Endothelial cell of umbilical vein (primary cell): Measurements from ENCODE around the gene TMEM9B.

ENCODE experiments used
- MAX ChIP-seq: IDR thresholded peaks from 2 replicates; pipeline ENCODE4 v1.6.1; 2011; ENCODE audit not compliant: insufficient read depth, insufficient read length
- POLR2A ChIP-seq: IDR thresholded peaks from 2 replicates; pipeline ENCODE4 v1.6.1; 2012; ENCODE audit warnings: low read depth, mild to moderate bottlenecking, control low read depth, low read length
- POLR2AphosphoS5 ChIP-seq: IDR thresholded peaks from 2 replicates; pipeline ENCODE4 v1.6.1; 2012; ENCODE audit warnings: low read depth, mild to moderate bottlenecking, control low read depth, low read length, moderate library complexity; ENCODE audit not compliant: insufficient read depth

GRCh38 chr11:8913961-8914660 is 50.1 kb downstream of the TMEM9B start:
- TF ChIP-seq MAX (no peak), POLR2A (no peak), POLR2AphosphoS5 (no peak)
